Mesodermal cell (in vitro differentiated cells): ENCODE data around the gene ANAPC2.
A peak's percentile ranks its signal among the peaks of the same experiment; 100 is the strongest.

Source experiments
- H3K27ac ChIP-seq: 2 replicates; pipeline ENCODE4 v1.7.0; 2013; ENCODE audit warnings: mild to moderate bottlenecking, low read depth, low read length, moderate library complexity; ENCODE audit not compliant: severe bottlenecking
- H3K36me3 ChIP-seq: 2 replicates; pipeline ENCODE4 v1.7.1; 2013; ENCODE audit warnings: mild to moderate bottlenecking, low read length, moderate library complexity; ENCODE audit not compliant: control insufficient read depth, insufficient read depth
- H3K4me1 ChIP-seq: one replicate; pipeline ENCODE4 v1.7.1; 2013; ENCODE audit warnings: mild to moderate bottlenecking, low read length; ENCODE audit not compliant: insufficient read depth, control insufficient read depth, poor library complexity, severe bottlenecking
- H3K4me3 ChIP-seq: 2 replicates; pipeline ENCODE4 v1.7.0; 2013; ENCODE audit warnings: low read length, control low read depth, mild to moderate bottlenecking; ENCODE audit not compliant: insufficient read depth, poor library complexity, severe bottlenecking; ENCODE audit errors: extremely low read depth
- H3K9me3 ChIP-seq: 2 replicates; pipeline ENCODE4 v1.7.1; 2013; ENCODE audit warnings: mild to moderate bottlenecking, low read length, moderate library complexity; ENCODE audit not compliant: control insufficient read depth
- WGBS, 2 experiments: methylation state at CpG; one replicate each; pipeline ENCODE4 v1.1.5; 2013; ENCODE audit warnings: missing lambda C conversion rate in 2 of 2; ENCODE audit not compliant: insufficient coverage in 2 of 2; 5-methylcytosine and 5-hydroxymethylcytosine counted together

ANAPC2 gene

GRCh38 chr9:137170486-137171148 is 17.7 kb downstream of the ANAPC2 start:
- H3K4me3 ChIP-seq, result no peak overlapping the region
- no peaks in the 10 kb centered on the region for H3K36me3 ChIP-seq
- no peaks in the 10 kb centered on the region for H3K4me1 ChIP-seq
- H3K27ac ChIP-seq, result no peak overlapping the region
- 56 to 64% methylated on average over 4 to 8 of the region's 14 CpGs for WGBS, 2 experiments
- no peaks in the 10 kb centered on the region for H3K9me3 ChIP-seq

DNA sequence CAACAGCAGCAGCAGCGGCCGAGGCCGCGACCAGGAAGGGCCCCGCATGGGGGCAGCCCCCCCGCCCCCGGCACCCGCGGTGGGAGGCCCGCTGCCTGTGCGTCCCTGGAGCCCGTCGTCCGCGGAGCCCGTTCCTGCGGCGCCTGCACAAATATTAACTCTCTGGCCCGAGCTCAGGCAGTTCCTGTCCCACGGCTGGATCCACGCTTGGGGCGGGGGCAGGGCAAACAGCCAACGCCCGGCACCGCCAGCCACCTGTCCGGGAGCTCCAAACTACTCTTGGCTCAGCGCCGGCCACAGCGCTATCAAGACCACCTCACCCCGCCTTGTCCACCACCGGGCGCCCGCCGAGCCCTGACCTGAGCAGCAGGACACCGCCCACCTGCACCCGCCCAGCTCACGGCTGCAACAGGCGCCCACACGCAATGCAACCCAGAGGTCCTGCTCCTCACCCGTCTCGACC is 18.4 kb downstream of the ANAPC2 start, which contains the start of gene LRRC26:
LRRC26 (minus strand) TSS at position 156 of the 463 bp plus-strand sequence; CDS start at position 48, 108 bp downstream.
- Histone ChIP-seq H3K27ac (no peak within 1 kb of the TSS), H3K4me1 (no peaks in the 10 kb centered on the region), H3K9me3 (no peaks in the 10 kb centered on the region), H3K36me3 (no peaks in the 10 kb centered on the region), H3K4me3 (peak within 1 kb of the TSS; percentile 19)
- WGBS, 2 experiments, result 20% methylated on average over 26 to 37 of the region's 41 CpGs

GRCh38 chr9:137168904-137169856 is 19.2 kb downstream of the ANAPC2 start:
- no peaks in the 10 kb centered on the region for H3K9me3 ChIP-seq
- no peaks in the 10 kb centered on the region for H3K4me1 ChIP-seq
- 1% methylated on average over 100 to 110 of the region's 124 CpGs for WGBS, 2 experiments
- H3K4me3 ChIP-seq, result peak overlapping the region; percentile 19
- H3K27ac ChIP-seq, result no peak overlapping the region
- no peaks in the 10 kb centered on the region for H3K36me3 ChIP-seq

DNA sequence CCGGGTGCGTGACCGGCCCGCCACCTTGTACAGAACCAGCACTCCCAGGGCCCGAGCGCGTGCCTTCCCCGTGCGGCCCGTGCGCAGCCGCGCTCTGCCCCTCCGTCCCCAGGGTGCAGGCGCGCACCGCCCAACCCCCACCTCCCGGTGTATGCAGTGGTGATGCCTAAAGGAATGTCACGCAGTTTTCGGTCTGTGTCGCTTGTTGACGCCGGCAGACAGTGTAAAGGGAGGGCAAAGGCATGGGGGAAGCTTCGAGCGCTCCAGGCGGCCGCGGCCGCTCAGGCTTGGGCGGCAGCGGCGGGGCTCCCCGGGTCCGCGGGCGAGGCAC is 19.8 kb downstream of the ANAPC2 start:
- WGBS, 2 experiments, result 1 to 2% methylated on average over 28 to 31 of the region's 36 CpGs

DNA sequence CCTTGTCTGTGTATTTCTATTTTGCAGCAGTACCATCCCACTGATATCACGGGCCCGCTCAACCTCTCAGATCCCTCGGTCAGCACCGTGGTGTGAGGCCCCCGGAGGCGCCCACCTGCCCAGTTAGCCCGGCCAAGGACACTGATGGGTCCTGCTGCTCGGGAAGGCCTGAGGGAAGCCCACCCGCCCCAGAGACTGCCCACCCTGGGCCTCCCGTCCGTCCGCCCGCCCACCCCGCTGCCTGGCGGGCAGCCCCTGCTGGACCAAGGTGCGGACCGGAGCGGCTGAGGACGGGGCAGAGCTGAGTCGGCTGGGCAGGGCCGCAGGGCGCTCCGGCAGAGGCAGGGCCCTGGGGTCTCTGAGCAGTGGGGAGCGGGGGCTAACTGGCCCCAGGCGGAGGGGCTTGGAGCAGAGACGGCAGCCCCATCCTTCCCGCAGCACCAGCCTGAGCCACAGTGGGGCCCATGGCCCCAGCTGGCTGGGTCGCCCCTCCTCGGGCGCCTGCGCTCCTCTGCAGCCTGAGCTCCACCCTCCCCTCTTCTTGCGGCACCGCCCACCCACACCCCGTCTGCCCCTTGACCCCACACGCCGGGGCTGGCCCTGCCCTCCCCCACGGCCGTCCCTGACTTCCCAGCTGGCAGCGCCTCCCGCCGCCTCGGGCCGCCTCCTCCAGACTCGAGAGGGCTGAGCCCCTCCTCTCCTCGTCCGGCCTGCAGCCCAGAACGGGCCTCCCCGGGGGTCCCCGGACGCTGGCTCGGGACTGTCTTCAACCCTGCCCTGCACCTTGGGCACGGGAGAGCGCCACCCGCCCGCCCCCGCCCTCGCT is 20.4 kb downstream of the ANAPC2 start:
- Histone ChIP-seq H3K4me3 (no peak overlapping the region), H3K9me3 (no peaks in the 10 kb centered on the region), H3K4me1 (no peaks in the 10 kb centered on the region), H3K27ac (no peak overlapping the region), H3K36me3 (no peaks in the 10 kb centered on the region)
- 14 to 15% methylated on average over 29 to 39 of the region's 57 CpGs for WGBS, 2 experiments

More for the DNA sequence above, 19.8 kb downstream of the ANAPC2 start:
- no peaks in the 10 kb centered on the region for H3K9me3 ChIP-seq
- H3K4me3 ChIP-seq, result peak overlapping the region; percentile 19
- no peak overlapping the region for H3K27ac ChIP-seq
- no peaks in the 10 kb centered on the region for H3K4me1 ChIP-seq
- H3K36me3 ChIP-seq, result no peaks in the 10 kb centered on the region

DNA sequence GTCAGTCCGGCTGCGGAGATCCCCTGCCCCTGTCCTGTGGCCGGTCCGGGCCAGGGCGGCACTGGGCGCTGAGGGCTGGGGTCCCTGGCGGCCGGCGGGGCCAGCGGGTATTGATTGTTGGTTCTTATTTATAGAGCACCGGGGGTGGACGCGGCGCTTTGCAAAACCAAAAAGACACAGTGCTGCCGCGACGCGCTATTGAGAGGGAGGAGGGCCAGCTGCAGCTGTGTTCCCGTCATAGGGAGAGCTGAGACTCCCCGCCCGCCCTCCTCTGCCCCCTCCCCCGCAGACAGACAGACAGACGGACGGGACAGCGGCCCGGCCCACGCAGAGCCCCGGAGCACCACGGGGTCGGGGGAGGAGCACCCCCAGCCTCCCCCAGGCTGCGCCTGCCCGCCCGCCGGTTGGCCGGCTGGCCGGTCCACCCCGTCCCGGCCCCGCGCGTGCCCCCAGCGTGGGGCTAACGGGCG is 21.0 kb downstream of the ANAPC2 start:
- WGBS, 2 experiments, result 19 to 28% methylated on average over 14 to 30 of the region's 44 CpGs
- no peaks in the 10 kb centered on the region for H3K36me3 ChIP-seq
- no peaks in the 10 kb centered on the region for H3K9me3 ChIP-seq
- no peak overlapping the region for H3K27ac ChIP-seq
- no peak overlapping the region for H3K4me3 ChIP-seq
- H3K4me1 ChIP-seq, result no peaks in the 10 kb centered on the region

DNA sequence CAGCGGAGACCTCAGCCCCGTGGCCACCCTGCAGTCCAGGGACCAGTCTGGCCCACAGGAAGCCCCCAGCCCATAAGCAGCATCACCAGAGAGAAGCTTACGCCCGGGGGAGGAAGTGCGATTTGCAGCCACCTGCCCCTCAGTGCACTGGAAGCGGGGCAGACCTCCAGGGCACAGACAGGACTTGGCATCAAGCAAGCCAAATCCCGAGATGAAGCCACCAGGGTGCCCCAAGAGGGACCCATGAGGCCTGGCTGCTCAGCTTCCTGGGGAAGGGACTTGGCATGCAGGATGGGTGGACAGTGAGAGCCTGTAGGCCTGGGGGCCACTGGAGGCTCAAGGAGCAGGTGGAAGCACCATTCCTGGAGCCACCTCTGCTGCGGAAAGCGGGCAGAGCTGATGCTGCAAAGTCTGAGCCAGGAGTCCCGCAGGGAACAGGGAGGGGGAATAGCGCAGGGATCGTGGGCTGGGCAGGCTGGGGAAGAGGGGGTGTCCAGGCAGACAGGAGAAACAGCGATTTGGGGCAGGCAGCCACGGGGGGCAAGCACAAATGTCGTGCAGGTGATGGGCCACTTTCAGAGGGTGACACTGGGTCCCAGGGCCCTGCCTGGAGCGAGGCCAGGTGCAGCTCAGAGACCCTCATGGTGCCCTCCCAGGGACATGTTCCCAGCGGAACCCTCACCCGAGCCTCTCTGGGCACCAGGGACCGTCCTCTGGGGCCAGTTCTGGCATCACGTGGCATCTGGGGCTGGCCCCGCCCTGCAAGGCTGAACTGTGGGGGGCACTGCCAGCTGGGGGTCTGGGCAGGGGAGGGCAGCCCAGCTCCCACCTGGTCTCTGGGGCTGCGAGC is 21.8 kb downstream of the ANAPC2 start:
- H3K4me3 ChIP-seq, result no peak overlapping the region
- 66 to 74% methylated on average over 18 to 19 of the region's 22 CpGs for WGBS, 2 experiments
- no peaks in the 10 kb centered on the region for H3K4me1 ChIP-seq

GRCh38 chr9:137165250-137165836 is 23.0 kb downstream of the ANAPC2 start:
- WGBS, 2 experiments, result 85% methylated on average over 28 to 31 of the region's 32 CpGs
- no peak overlapping the region for H3K4me3 ChIP-seq
- no peaks in the 10 kb centered on the region for H3K36me3 ChIP-seq
- H3K9me3 ChIP-seq, result no peaks in the 10 kb centered on the region
- H3K4me1 ChIP-seq, result no peaks in the 10 kb centered on the region
- no peak overlapping the region for H3K27ac ChIP-seq

More for the DNA sequence above, 21.8 kb downstream of the ANAPC2 start:
- Histone ChIP-seq H3K9me3 (no peaks in the 10 kb centered on the region), H3K27ac (no peak overlapping the region), H3K36me3 (no peaks in the 10 kb centered on the region)

GRCh38 chr9:137164370-137165249 is 23.8 kb downstream of the ANAPC2 start:
- WGBS, 2 experiments, result 73 to 82% methylated on average over 18 to 27 of the region's 34 CpGs
- no peak overlapping the region for H3K4me3 ChIP-seq
- H3K4me1 ChIP-seq, result no peaks in the 10 kb centered on the region
- H3K27ac ChIP-seq, result no peak overlapping the region
- H3K36me3 ChIP-seq, result no peaks in the 10 kb centered on the region
- no peaks in the 10 kb centered on the region for H3K9me3 ChIP-seq
